Spinal cord (tissue), 10 donors: ENCODE results near the gene CDKN2B-AS1. TPM values are rescaled to one million over a fixed set of nuclear protein-coding genes. Genes with fewer than 3 reads are reported as not detected.
"Not testable (repeated sequence)": the region's sequence is repeated elsewhere in the genome, so short reads cannot be mapped to it uniquely, and the experiment has no call there.

Source experiments
- DNase-seq, 6 donors: peaks; one replicate each; pipeline versions ENCODE4 v3.0.0 to v3.0.0-alpha.2; 2013 to 2015; ENCODE audit warnings: low spot score in 6 of 6, low read depth in 4 of 6
- H3K27ac ChIP-seq: one replicate; pipeline ENCODE4 v1.5.1; 2013; ENCODE audit warnings: low read depth, low read length, control low read depth
- H3K27me3 ChIP-seq: one replicate; pipeline ENCODE4 v1.6.1; 2013; ENCODE audit warnings: low read length; ENCODE audit not compliant: control insufficient read depth, insufficient read depth
- H3K36me3 ChIP-seq: one replicate; pipeline ENCODE4 v1.6.1; 2013; ENCODE audit warnings: low read length; ENCODE audit not compliant: control insufficient read depth, insufficient read depth
- H3K4me1 ChIP-seq: one replicate; pipeline ENCODE4 v1.6.1; 2013; ENCODE audit warnings: low read length; ENCODE audit not compliant: control insufficient read depth, insufficient read depth
- H3K4me3 ChIP-seq: one replicate; pipeline ENCODE4 v1.5.1; 2013; ENCODE audit warnings: low read depth, low read length, control low read depth
- H3K9me3 ChIP-seq: one replicate; pipeline ENCODE4 v1.6.1; 2013; ENCODE audit warnings: low read length; ENCODE audit not compliant: control insufficient read depth, insufficient read depth
- WGBS: methylation state at CpG from one replicate; pipeline ENCODE4 v1.1.5; 2013; ENCODE audit warnings: missing lambda C conversion rate; ENCODE audit not compliant: insufficient coverage; 5-methylcytosine and 5-hydroxymethylcytosine counted together
- polyA plus RNA-seq, 2 donors: library from polyadenylated mRNA; unstranded; fragments of 120-200 nt; gene quantifications; one replicate each; pipeline ENCODE4 v1.2.1, GENCODE V29; 2013; ENCODE audit not compliant: insufficient read length in 2 of 2
- total RNA-seq, 2 donors: library from RNA; depleted of rRNA in 1 of 2; stranded (reverse); fragments of 120-200 nt in 1 of 2; fragments of >200 nt in 1 of 2; gene quantifications; one replicate each; pipeline versions ENCODE4 v1.2.3 to v1.2.4, GENCODE V29; 2013 to 2014
- donor health status: healthy.

CDKN2B-AS1 gene
- total and polyA plus RNA-seq, 4 donors: 0.29 to 0.55 (median 0.50) TPM

DNA sequence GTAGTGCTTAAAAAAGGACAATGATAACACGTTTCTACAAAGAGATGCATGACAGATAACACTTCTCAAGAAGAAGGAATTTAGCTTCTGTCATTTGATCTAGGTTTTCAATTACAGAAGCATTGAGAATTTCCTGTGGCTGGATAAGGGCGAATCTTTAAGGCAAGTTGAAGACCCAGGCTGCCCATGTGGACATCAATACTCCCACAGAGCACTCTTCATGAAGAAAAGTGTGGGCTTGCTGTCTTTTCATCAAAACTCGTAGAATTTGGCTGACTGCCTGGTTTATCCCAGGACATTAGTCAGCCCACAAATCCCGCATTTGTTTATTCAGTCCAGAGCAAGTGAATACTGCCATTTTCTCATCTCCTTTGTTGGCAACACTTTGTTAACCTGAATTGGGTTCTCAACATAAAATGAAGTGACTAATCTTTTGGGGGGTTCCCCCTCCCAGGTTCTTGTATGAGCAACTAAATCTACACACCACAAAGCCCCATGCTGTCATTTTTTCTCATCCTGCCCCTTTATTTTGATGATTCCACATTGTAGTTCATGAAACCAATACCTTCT, 57.9 kb downstream of the CDKN2B-AS1 start:
- peak in 5 of 6 donors; percentile 7 to 66 (median 20) for DNase-seq
- Histone ChIP-seq H3K4me1 (no peaks in the 10 kb centered on the region), H3K9me3 (no peaks in the 10 kb centered on the region), H3K4me3 (no peak overlapping the region), H3K27ac (no peak overlapping the region), H3K36me3 (no peaks in the 10 kb centered on the region), H3K27me3 (no peaks in the 10 kb centered on the region)
- WGBS: 35% methylated on average over 2 of the region's 4 CpGs

DNA sequence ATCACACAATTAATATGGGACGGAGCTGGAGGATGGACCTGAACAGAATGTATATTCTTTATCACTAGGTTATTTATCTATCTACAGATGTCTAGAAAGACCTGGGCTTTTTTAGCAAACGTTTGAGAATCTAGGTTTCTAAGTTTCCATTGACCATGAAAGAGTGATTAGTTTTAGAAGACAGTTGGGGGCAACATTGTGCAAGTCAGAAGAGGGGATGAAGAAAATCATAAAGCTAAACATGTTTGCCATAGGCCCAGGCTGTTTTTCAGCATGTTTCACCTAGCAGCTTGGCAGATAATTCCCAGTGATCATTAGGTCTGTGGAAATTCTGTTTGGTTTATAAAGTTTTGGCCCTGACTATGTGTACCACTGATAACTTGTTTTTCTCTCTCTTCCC, 58.6 kb downstream of the CDKN2B-AS1 start:
- H3K27ac ChIP-seq: no peak overlapping the region
- no CpG with 5 or more reads among the region's 2 CpGs for WGBS
- no peaks in the 10 kb centered on the region for H3K27me3 ChIP-seq
- H3K36me3 ChIP-seq: no peaks in the 10 kb centered on the region
- H3K9me3 ChIP-seq: no peaks in the 10 kb centered on the region
- H3K4me1 ChIP-seq: no peaks in the 10 kb centered on the region
- no peak overlapping the region for H3K4me3 ChIP-seq
- no peak for DNase-seq

DNA sequence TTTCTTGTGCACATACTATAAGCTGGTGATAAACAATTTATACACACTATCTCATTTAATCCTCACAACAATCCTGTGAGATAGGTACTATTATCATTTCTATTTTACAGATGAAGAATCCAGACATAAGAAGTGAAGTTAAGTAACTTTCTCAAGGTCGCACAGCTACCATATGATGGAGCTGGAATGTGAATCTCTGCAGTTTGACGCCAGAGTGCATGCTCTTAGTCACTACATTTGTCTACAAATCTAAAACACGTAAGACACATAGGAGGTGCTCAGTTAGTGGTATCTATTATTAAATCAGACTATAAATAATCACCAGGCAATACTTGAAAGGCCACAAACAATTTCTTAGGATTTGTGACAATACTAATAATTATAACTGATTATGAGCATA, 59.5 kb downstream of the CDKN2B-AS1 start:
- Histone ChIP-seq H3K27ac (no peak overlapping the region), H3K4me3 (no peak overlapping the region), H3K36me3 (no peaks in the 10 kb centered on the region), H3K27me3 (no peaks in the 10 kb centered on the region), H3K9me3 (no peaks in the 10 kb centered on the region), H3K4me1 (no peaks in the 10 kb centered on the region)
- no CpG with 5 or more reads among the region's 3 CpGs for WGBS
- DNase-seq: no peak

DNA sequence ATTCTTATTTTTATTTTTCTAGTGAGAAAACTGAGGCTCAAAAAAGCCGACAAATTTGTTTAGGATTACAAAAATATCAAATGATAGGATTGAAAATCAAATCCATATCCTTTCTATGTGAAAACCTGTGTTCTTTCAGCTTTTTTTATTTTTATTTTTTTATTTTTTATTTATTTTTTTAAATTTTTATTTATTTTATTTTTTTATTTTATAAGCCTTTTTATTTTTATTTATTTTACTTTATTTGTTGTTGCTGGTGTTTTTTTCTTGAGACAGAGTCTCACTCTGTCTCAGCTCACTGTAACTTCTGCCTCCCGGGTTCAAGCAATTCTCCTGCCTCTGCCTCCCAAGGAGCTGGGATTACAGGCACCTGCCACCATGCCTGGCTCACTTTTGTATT, 59.9 kb downstream of the CDKN2B-AS1 start:
- no CpG with 5 or more reads among the region's 2 CpGs for WGBS
- H3K27ac ChIP-seq: no peak overlapping the region
- no peaks in the 10 kb centered on the region for H3K4me1 ChIP-seq
- no peaks in the 10 kb centered on the region for H3K9me3 ChIP-seq
- no peak for DNase-seq
- no peak overlapping the region for H3K4me3 ChIP-seq
- no peaks in the 10 kb centered on the region for H3K27me3 ChIP-seq
- H3K36me3 ChIP-seq: no peaks in the 10 kb centered on the region

DNA sequence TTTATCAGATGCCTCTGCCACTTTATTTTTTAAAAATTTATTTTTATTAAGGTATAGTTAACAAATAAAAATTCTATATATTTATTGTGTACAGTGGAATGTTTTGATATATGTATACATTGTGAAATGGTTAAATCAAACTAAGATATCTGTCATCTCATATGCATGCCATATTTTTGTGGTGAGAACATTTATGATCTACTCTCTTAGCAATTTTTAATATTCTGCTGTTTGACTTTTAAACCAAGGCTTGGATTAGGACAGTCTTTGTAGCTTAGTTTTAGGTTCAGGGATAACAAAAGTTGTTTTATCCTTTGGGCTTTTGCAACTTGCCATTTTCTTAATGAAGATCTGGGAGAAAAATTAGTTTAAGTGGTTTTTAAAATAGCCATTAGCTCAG, 60.5 kb downstream of the CDKN2B-AS1 start:
- H3K27ac ChIP-seq: no peak overlapping the region
- H3K36me3 ChIP-seq: no peaks in the 10 kb centered on the region
- DNase-seq: no peak
- no peak overlapping the region for H3K4me3 ChIP-seq
- H3K4me1 ChIP-seq: no peaks in the 10 kb centered on the region
- no peaks in the 10 kb centered on the region for H3K27me3 ChIP-seq
- H3K9me3 ChIP-seq: no peaks in the 10 kb centered on the region

DNA sequence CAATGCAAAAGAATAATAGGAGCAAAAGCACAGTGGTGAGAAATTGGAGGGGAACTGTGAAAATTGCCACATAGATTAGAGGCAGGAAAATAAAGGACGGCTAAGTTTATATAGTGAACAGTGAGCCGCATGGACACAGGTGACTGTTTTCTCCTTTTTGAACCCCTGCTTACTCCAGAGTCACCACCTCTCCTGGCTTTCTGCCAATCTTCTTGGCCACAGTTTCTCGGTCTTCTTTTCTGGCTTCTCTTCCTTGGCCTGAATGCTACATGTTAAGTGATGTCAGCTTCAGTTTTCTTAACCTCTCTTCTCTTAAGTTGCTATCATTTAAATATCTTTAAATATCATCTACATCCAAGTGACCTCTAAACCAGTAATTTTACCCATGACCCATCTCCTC, 61.8 kb downstream of the CDKN2B-AS1 start:
- no peaks in the 10 kb centered on the region for H3K27me3 ChIP-seq
- H3K4me3 ChIP-seq: no peak overlapping the region
- H3K4me1 ChIP-seq: no peaks in the 10 kb centered on the region
- H3K27ac ChIP-seq: no peak overlapping the region
- no peaks in the 10 kb centered on the region for H3K36me3 ChIP-seq
- H3K9me3 ChIP-seq: no peaks in the 10 kb centered on the region
- 38% methylated on average over 1 of the region's 3 CpGs for WGBS
- no peak for DNase-seq

DNA sequence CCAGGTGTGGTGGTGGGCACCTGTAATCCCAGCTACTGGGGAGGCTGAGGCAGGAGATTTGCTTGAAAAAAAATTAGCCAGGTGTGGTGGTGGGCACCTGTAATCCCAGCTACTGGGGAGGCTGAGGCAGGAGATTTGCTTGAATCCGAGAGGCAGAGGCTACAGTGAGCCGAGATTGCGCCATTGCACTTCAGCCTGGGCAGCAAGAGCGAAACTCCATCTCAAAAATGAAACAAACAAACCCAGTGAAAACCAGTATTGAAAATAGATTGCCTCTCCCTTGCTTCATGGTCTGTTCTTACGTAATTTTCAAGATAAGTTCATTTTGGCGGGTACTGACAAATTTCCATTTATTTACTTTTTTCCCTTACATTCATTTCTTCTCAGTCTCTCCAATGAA, 63.4 kb downstream of the CDKN2B-AS1 start:
- not testable (repeated sequence) for H3K4me1 ChIP-seq, H3K4me3 ChIP-seq, H3K27ac ChIP-seq, H3K9me3 ChIP-seq, DNase-seq, H3K36me3 ChIP-seq, H3K27me3 ChIP-seq
- 100% methylated on average over 6 of the region's 6 CpGs for WGBS

DNA sequence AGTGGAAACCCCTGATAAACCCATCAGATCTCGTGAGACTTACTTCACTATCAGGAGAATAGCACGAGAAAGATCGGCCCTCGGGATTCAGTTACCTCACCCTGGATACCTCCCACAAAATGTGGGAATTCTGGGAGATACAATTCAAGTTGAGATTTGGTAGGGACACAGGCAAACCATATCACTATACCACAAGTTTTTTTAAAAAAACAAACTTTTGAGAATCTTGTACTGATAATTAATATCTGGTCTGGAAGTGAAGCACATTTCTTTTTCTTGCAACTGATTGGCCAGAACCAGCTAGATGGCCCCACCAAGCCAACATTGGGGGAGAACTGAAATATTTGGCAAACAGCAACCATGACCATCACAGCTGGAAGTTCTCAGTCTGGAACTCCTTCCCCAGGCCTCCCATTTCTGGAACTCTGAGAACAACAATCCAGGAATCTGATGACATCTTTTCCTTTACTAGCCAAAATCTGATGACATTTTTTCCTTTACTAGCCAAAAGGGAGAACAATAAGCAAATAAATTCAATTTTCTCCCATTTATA, 66.3 kb downstream of the CDKN2B-AS1 start:
- no peaks in the 10 kb centered on the region for H3K9me3 ChIP-seq
- no CpG with 5 or more reads among the region's 4 CpGs for WGBS
- no peak overlapping the region for H3K4me3 ChIP-seq
- H3K36me3 ChIP-seq: no peaks in the 10 kb centered on the region
- H3K27me3 ChIP-seq: no peaks in the 10 kb centered on the region
- no peaks in the 10 kb centered on the region for H3K4me1 ChIP-seq
- no peak for DNase-seq
- H3K27ac ChIP-seq: no peak overlapping the region

DNA sequence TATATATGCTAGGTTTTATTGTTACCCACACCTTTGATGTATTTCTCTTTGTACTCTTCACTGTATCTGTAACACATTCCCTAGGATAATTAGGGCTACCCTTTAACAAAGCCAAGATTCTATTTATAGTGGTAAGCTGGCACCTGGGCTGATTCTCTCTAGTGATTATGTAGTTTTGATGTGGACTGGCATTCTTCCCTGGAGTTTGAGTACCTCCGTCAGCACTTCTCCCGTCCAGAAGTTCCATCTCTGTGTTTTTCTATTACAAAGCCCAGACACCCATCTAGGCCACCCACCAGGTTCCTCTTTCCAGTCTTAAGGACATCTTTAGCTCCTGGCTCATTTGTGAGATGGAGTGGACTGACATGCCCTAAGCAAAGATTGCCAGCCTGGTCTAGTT, 70.4 kb downstream of the CDKN2B-AS1 start:
- H3K27me3 ChIP-seq: no peaks in the 10 kb centered on the region
- no peaks in the 10 kb centered on the region for H3K9me3 ChIP-seq
- no peak for DNase-seq
- WGBS: no CpG with 5 or more reads among the region's 2 CpGs
- no peaks in the 10 kb centered on the region for H3K36me3 ChIP-seq
- no peaks in the 10 kb centered on the region for H3K4me1 ChIP-seq
- H3K4me3 ChIP-seq: no peak overlapping the region
- H3K27ac ChIP-seq: no peak overlapping the region

DNA sequence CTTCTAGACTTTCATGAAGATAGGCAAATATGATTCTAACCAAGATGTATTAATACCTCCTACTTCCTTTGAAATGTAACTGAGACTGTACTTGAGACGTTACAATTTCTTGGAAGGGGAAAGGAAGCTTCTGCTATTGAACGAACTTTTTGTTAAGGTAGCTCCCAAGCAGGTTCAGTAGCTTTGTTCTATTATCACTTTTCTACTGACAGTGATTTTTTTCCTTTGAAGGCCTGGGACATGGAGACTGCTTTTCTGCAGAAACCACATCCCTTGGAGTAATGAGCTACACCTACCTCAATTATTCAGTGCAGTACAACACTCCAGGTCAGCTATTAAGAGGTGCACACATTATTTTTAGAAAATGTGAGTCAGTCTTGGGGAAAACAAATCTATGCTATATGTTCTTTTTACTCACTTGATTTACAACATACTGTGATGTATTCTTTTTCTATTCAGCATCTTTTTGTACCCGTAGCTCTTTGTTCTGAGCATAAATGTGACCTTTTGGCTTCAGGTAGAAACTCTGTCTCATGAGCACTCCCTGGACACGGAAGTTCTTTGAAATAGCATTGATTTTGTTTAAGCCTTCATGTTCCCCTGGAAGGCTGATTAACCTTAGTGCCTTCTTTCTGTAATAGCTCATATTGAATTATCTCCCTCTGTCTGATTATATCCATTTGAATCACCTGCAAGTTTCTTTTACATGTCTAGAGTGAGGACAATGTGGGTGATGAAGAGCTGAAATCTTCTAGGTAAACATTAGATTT, 71.0 kb downstream of the CDKN2B-AS1 start:
- DNase-seq: peak in 1 of 6 donors; percentile 3
- Histone ChIP-seq H3K9me3 (no peaks in the 10 kb centered on the region), H3K27me3 (no peaks in the 10 kb centered on the region), H3K4me1 (no peaks in the 10 kb centered on the region), H3K27ac (no peak overlapping the region), H3K36me3 (no peaks in the 10 kb centered on the region), H3K4me3 (no peak overlapping the region)
- WGBS: no CpG with 5 or more reads among the region's 4 CpGs
